Heart left ventricle (tissue), 16 donors: Measurements from ENCODE around the gene ARAP3. TPM values are rescaled to one million over a fixed set of nuclear protein-coding genes. Genes with fewer than 3 reads are reported as not detected.

Experiments used
- ATAC-seq, 4 donors: fragments of 200-7000 bp; cut with Tn5 transposase; one replicate each; pipeline ENCODE4 v1.9.1; 2020 to 2022; ENCODE audit warnings: moderate library complexity in 4 of 4, mild to moderate bottlenecking in 3 of 4, moderate number of reproducible peaks in 1 of 4
- DNase-seq, 5 donors: peaks; one replicate each; pipeline ENCODE4 v3.0.0-alpha.2; 2020
- H3K27ac ChIP-seq, 12 donors: fragments of 200-600 bp; sonication (generic) in 4 of 12; one replicate each; pipeline versions ENCODE4 v1.5.0 to v1.8.0; 2016 to 2022; ENCODE audit warnings: mild to moderate bottlenecking in 2 of 12
- H3K27me3 ChIP-seq, 9 donors: fragments of 200-600 bp; sonication (generic) in 2 of 9; one replicate each; pipeline versions ENCODE4 v1.5.1 to v1.8.0; 2016 to 2022; ENCODE audit warnings: mild to moderate bottlenecking in 3 of 9
- H3K36me3 ChIP-seq, 9 donors: fragments of 200-600 bp; sonication (generic) in 2 of 9; one replicate each; pipeline versions ENCODE4 v1.5.0 to v1.8.0; 2018 to 2022; ENCODE audit warnings: mild to moderate bottlenecking in 2 of 9
- H3K4me1 ChIP-seq, 12 donors: fragments of 200-600 bp; sonication (generic) in 4 of 12; one replicate each; pipeline versions ENCODE4 v1.5.0 to v1.8.0; 2016 to 2022; ENCODE audit warnings: mild to moderate bottlenecking in 3 of 12
- H3K4me3 ChIP-seq, 12 donors: fragments of 200-600 bp; sonication (generic) in 4 of 12; one replicate each; pipeline versions ENCODE4 v1.5.0 to v1.8.0; 2017 to 2022; ENCODE audit warnings: mild to moderate bottlenecking in 9 of 12, moderate library complexity in 4 of 12
- H3K9me3 ChIP-seq, 12 donors: fragments of 200-600 bp; sonication (generic) in 4 of 12; one replicate each; pipeline versions ENCODE4 v1.5.0 to v1.8.0; 2016 to 2022; ENCODE audit warnings: mild to moderate bottlenecking in 1 of 12
- CTCF ChIP-seq, 12 donors: fragments of 200-600 bp; sonication (generic) in 4 of 12; IDR thresholded peaks; one replicate each; pipeline versions ENCODE4 v1.5.0 to v1.8.0; 2018 to 2022; ENCODE audit warnings: antibody characterized with exemption in 12 of 12, mild to moderate bottlenecking in 5 of 12
- POLR2A ChIP-seq, 2 donors: fragments of 450-650 bp; IDR thresholded peaks; one replicate each; pipeline ENCODE4 v1.6.1; 2017; ENCODE audit warnings: antibody characterized with exemption in 2 of 2, mild to moderate bottlenecking in 2 of 2, moderate library complexity in 2 of 2
- WGBS, 4 donors: extraction: QIAGEN DNeasy Blood & Tissue Kit in 2 of 4; methylation state at CpG; one replicate each; pipeline versions ENCODE4 v1.1.5 to v1.1.7; 2013 to 2018; 5-methylcytosine and 5-hydroxymethylcytosine counted together
- intact Hi-C, 10 donors: fragments of 100-400 bp; cut with DNase I; formaldehyde crosslinking; loops; one replicate each; pipeline versions ENCODE4 v1.11.1 to v1.14.2; 2022
- polyA plus RNA-seq, 2 donors: library from polyadenylated mRNA; stranded (reverse); fragments of 200-250 nt; gene quantifications; one replicate each; pipeline ENCODE4 v1.2.3, GENCODE V29; 2013
- total RNA-seq, 9 donors: library from RNA; depleted of rRNA in 2 of 9; stranded (reverse); fragments of >200 nt in 2 of 9; fragmentation: NEBNext Ultra II Directional in 3 of 9; extraction: Animal tissue kit (Norgen Biotek cat#: 25700) in 3 of 9; gene quantifications; one replicate each; pipeline versions ENCODE4 v1.1.0 to v1.2.4, GENCODE V29; 2016 to 2023
- donor health status: ischemic (EF 13 %, LVEDD 7.1; RV severe dilation, severe dysfunction).
- donor health status: healthy with polysubstance abuse.
- donor health status: DM: no; HTN: yes; CAD: no.
- donor health status: DM: no; HTN: no; CAD: no.
- donor health status: ischemic (EF 25% LVEDD 6.9; RV normal size, moderate dysfunction).
- donor health status: ischemic (EF 25% LVEDD 5.7; RV mildly dilated, moderate dysfunction).
- donor health status: healthy.
- donor health status: DM: yes; HTN: yes; CAD: no.
- donor health status: ischemic (EF 35%, LVEDD 5.7; RV mildly dilated, moderate dysfunction).
- donor health status: nonischemic (EF 11% LVEDD 7.7; RV severe dilation, severe dysfunction).
- donor health status: DM: yes; HTN: yes; CAD: no.
- donor health status: PGD.
- donor health status: ischemic (EF 29% LVEDD 5.4; RV normal size, mild dysfunction).
- donor health status: nonischemic (EF 23%, LVEDD 6.1; RV moderate dilation, normal function).

The ARAP3 gene
- total and polyA plus RNA-seq, 11 donors: 8.9 to 20.5 (median 13.8) TPM

- intact Hi-C loops: loop anchor here in 2 of 10 donors (5.0 to 10.0 kb wide), 2 partner anchors 41 to 49 kb away; no protein-coding TSS in a partner anchor
Measured at GRCh38 chr5:141623611-141624010, 58.4 kb downstream of the ARAP3 start.

DNA sequence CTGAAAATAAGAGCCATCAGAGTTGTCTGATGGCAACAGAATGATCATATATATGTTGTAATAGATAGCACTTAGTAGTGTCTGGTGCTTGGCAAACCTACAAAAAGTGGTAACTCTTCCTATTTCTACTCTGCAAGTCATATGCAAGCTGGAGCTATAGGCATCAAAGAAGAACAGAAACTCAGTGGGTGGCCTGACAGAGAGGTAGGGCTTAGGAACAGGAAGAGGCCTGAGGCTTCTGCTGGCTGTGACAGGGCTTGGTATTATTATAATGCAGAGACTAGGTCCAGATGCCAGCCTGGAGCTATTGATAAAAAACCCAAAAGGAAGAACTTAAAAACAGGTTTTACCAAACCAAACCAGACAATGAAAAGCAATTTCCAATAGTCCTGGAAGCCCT is 58.8 kb downstream of the ARAP3 start:
- Histone ChIP-seq H3K4me3 (no peak overlapping the region), H3K4me1 (peaks cover 0 to 25% (median 2%) of the 10 kb centered on the region in 12 donors), H3K36me3 (peaks cover 0 to 86% (median 79%) of the 10 kb centered on the region in 9 donors), H3K27me3 (no peaks in the 10 kb centered on the region), H3K9me3 (no peaks in the 10 kb centered on the region), H3K27ac (peak overlapping the region in 1 of 12 donors; percentile 72)
- DNase-seq: no peak
- intact Hi-C loops: loop anchor here in 2 of 10 donors (5.0 to 10.0 kb wide), 2 partner anchors 41 to 48 kb away; no protein-coding TSS in a partner anchor
- TF ChIP-seq CTCF (IDR thresholded peaks at IDR 0.05) (no peak), POLR2A (IDR thresholded peaks at IDR 0.05) (no peak)
- no peak for ATAC-seq

More at GRCh38 chr5:141623611-141624010, 58.4 kb downstream of the ARAP3 start:
- Histone ChIP-seq H3K27ac (peak overlapping the region in 1 of 12 donors; percentile 72), H3K36me3 (peaks cover 0 to 90% (median 83%) of the 10 kb centered on the region in 9 donors), H3K9me3 (no peaks in the 10 kb centered on the region), H3K4me3 (no peak overlapping the region), H3K4me1 (peaks cover 0 to 25% (median 2%) of the 10 kb centered on the region in 12 donors), H3K27me3 (no peaks in the 10 kb centered on the region)
- 81 to 91% (median 88%) methylated on average over 5 of the region's 5 CpGs for WGBS, 4 donors
- DNase-seq (no peak), ATAC-seq (no peak)
- TF ChIP-seq POLR2A (IDR thresholded peaks at IDR 0.05): no peak
- TF ChIP-seq CTCF (IDR thresholded peaks at IDR 0.05): no peak

DNA sequence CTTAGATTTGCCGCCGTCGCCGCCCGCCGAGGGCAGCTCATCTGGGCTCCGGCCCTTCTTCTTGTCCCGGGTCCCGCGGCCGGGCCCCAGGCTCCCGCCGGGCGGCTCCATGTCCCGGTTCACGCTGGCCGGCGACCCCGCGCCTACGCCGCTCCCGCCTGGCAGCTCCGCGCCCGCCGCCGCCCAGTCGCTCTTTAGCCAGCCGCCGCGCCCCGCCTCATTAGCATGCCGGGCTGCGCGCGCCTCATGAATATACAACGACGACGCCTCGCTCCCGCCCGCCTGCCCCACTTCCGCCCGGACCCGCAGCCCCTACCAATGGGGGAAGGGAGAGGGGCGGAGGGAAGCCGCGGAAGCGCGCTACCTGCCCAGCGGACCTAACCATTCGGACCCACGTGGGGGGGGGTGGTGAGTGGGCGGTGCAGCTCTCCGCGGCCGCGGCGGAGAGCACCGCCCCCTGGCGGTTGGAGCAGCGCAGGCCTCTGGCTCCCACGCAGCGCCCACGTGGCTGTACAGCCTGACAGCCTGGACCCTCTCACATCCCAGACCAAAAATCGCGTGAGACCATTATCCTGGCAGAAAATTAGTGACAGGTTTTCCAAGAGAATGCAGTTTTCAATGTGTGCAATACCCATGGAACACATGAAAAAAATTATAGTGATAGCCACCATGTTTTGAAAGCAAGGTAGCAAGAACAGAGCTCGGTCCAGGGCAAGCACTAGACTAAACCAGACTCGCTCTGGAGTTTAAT is 63.1 kb downstream of the ARAP3 start, which contains the start of gene DIAPH1:
Gene DIAPH1, minus strand, starts transcription at position 197 of the 751 bp plus-strand sequence. Its CDS starts 86 bp downstream, at position 111.
- Histone ChIP-seq H3K4me3 (peak within 1 kb of the TSS; percentile 73 to 99 (median 96)), H3K27me3 (no peaks in the 10 kb centered on the region), H3K9me3 (no peaks in the 10 kb centered on the region), H3K27ac (peak within 1 kb of the TSS; percentile 75 to 99 (median 96)), H3K36me3 (peaks cover 0 to 44% (median 38%) of the 10 kb centered on the region in 9 donors), H3K4me1 (peaks cover 0 to 64% (median 26%) of the 10 kb centered on the region in 12 donors)
- ATAC-seq: peak; percentile 95 to 98 (median 96)
- DNase-seq: peak; percentile 97 to 98 (median 98)
- WGBS, 4 donors: 2 to 19% (median 4%) methylated on average over 5 to 70 of the region's 70 CpGs
- TF ChIP-seq CTCF (IDR thresholded peaks at IDR 0.05) (peak; percentile 95 to 99 (median 98)), POLR2A (IDR thresholded peaks at IDR 0.05) (peak; percentile 87 to 98)
- intact Hi-C loops: loop anchor here (1.0 to 2.0 kb wide), 3 partner anchors 26 to 27 kb away; no protein-coding TSS in a partner anchor
